ENCODE results near the gene DTNBP1.

Gene DTNBP1

DNA sequence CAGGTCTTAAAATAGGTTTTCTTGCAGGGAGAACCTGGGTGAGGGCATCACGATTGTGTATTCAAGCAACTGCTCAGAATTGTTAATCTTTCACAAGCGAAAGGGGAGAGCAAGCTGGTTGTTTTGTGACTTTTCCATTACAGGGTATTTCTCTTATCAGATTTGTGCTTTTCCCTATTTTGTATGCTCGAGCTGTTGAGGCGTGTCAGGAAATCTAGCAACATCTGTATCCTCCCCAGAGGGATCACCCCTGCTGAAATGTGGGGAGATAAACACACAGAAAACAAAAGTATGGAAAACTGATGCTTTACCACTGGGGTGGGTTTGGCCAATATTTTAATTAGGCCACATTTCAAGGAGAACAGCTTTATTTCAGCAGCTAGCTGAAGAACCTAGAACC, 187.0 kb downstream of the DTNBP1 start:
- H3K4me3 ChIP-seq (ENCODE audit: low read depth, low read length), result no peak overlapping the region
- TF ChIP-seq, protein P1, sequence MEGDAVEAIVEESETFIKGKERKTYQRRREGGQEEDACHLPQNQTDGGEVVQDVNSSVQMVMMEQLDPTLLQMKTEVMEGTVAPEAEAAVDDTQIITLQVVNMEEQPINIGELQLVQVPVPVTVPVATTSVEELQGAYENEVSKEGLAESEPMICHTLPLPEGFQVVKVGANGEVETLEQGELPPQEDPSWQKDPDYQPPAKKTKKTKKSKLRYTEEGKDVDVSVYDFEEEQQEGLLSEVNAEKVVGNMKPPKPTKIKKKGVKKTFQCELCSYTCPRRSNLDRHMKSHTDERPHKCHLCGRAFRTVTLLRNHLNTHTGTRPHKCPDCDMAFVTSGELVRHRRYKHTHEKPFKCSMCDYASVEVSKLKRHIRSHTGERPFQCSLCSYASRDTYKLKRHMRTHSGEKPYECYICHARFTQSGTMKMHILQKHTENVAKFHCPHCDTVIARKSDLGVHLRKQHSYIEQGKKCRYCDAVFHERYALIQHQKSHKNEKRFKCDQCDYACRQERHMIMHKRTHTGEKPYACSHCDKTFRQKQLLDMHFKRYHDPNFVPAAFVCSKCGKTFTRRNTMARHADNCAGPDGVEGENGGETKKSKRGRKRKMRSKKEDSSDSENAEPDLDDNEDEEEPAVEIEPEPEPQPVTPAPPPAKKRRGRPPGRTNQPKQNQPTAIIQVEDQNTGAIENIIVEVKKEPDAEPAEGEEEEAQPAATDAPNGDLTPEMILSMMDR (IDR thresholded peaks at IDR 0.05; ENCODE audit: low read depth, low read length, missing control alignments), result no peak
- no peak for DNase-seq (ENCODE audit: low read depth)

DNA sequence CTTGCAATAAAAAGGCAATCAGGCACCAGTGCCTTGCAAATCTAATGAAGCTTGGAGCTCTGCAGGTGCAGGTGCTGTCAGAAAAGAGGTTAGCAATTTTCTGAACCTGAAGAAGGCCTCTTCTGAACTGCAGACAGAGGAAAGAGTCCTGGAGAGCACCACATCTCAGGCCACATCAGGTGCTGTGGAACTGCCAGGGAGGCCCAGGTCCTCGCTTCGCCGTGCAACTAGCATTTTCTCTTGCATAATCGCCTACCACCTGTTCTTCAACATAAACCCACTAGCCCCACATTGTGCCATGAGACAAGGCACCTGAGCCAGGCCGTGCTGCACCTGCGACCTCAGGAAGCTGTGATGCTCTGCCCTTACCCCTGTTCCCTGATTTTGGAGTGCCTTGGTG, 187.6 kb downstream of the DTNBP1 start:
- TF ChIP-seq, protein P1 (IDR thresholded peaks at IDR 0.05; ENCODE audit: low read depth, low read length, missing control alignments), result no peak
- H3K4me3 ChIP-seq (ENCODE audit: low read depth, low read length), result no peak overlapping the region
- no peak for DNase-seq (ENCODE audit: low read depth)

DNA sequence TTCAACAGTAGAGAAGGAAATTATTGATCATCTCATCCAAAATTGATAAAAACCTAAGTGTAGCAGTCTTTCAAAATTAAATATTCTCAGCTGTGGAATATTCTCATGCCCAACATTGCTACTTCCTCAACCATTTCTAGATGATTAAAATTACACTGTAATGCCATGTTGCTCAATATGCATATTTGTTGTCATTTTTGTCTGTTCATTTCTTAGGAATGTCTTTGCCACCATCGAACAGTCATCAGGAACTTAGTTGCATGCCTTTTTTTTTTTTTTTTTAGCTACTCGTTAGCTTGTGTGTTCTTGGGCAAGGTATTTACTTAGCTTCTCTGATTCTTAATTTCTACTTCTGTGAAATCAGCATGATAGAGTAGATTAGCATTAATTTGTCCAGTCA, 188.6 kb downstream of the DTNBP1 start:
- DNase-seq (ENCODE audit: low read depth), result no peak
- TF ChIP-seq, protein P1 (IDR thresholded peaks at IDR 0.05; ENCODE audit: low read depth, low read length, missing control alignments), result no peak
- no peak overlapping the region for H3K4me3 ChIP-seq (ENCODE audit: low read depth, low read length)

DNA sequence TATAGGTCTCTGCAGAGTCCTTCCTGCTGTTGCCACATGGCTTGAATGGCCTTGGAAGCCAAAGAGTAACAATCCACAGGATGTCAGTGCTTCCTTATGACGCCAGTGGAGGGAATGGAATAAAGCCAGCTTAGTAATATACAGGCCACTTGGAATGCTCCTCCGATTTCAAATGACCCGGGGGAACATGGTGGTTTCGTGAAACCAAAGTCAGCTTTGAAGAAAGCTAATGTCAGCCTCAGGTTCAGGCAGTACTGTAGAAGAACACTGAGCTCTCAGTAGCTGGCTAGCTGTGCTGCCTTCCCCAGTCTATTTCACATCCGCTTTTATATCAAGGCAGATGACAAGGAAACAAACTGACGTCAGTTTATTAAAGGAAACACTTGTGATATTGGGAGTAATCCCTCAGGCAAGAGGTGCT, 189.1 kb downstream of the DTNBP1 start:
- no peak for DNase-seq (ENCODE audit: low read depth)
- TF ChIP-seq, protein P1 (IDR thresholded peaks at IDR 0.05; ENCODE audit: low read depth, low read length, missing control alignments), result no peak
- no peak overlapping the region for H3K4me3 ChIP-seq (ENCODE audit: low read depth, low read length)

DNA sequence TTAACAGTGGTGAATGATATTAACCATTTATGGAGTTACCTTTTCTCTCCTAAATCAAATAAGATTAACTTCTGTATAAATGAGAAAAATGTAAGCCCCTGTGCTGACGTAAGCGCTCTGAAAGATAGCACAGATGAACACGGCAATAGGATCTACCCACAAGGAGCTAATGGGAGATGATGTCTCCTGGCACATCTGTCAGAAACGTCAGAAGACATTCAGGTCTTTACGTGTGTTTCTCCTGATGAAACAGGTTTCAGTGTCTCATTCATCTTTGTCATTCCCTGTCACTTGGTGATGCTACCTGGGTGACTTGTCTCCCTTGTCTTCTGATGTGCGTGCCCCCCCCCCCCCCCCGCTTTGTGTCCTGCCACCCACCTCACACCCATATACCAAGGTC, 189.7 kb downstream of the DTNBP1 start:
- TF ChIP-seq, protein P1 (IDR thresholded peaks at IDR 0.05; ENCODE audit: low read depth, low read length, missing control alignments), result no peak
- no peak for DNase-seq (ENCODE audit: low read depth)

More for the DNA sequence above, 189.7 kb downstream of the DTNBP1 start:
- no peak overlapping the region for H3K4me3 ChIP-seq (ENCODE audit: low read depth, low read length)

Measured in GM12864 (cell line).